Psoas muscle (tissue), 8 donors: ENCODE results near the gene CASKIN1. TPM values are rescaled to one million over a fixed set of nuclear protein-coding genes. Genes with fewer than 3 reads are reported as not detected.
A peak's percentile ranks its signal among the peaks of the same experiment; 100 is the strongest.

Experiments used
- ATAC-seq, 4 donors: fragments of 200-7000 bp; cut with Tn5 transposase; one replicate each; pipeline ENCODE4 v1.9.1; 2020; ENCODE audit warnings: moderate library complexity in 3 of 4, mild to moderate bottlenecking in 2 of 4
- DNase-seq, 2 donors: peaks; one replicate each; pipeline ENCODE4 v3.0.0-alpha.2; 2020
- H3K27ac ChIP-seq: fragments of 200-600 bp; one replicate; pipeline ENCODE4 v1.8.0; 2022
- H3K27me3 ChIP-seq, 3 donors: fragments of 200-600 bp in 1 of 3; one replicate each; pipeline versions ENCODE4 v1.6.1 to v1.8.0; 2013 to 2022; ENCODE audit warnings: low read length in 2 of 3, mild to moderate bottlenecking in 2 of 3, moderate library complexity in 1 of 3; ENCODE audit not compliant: insufficient read depth in 3 of 3
- H3K36me3 ChIP-seq, 2 donors: fragments of 200-600 bp in 1 of 2; one replicate each; pipeline versions ENCODE4 v1.6.1 to v1.8.0; 2013 to 2022; ENCODE audit warnings: low read depth in 1 of 2, mild to moderate bottlenecking in 1 of 2, moderate library complexity in 1 of 2; ENCODE audit not compliant: insufficient read depth in 1 of 2
- H3K4me1 ChIP-seq: fragments of 200-600 bp; one replicate; pipeline ENCODE4 v1.8.0; 2022
- H3K4me3 ChIP-seq: fragments of 200-600 bp; one replicate; pipeline ENCODE4 v1.8.0; 2022; ENCODE audit warnings: mild to moderate bottlenecking
- H3K9me3 ChIP-seq: fragments of 200-600 bp; one replicate; pipeline ENCODE4 v1.8.0; 2022
- CTCF ChIP-seq: fragments of 200-600 bp; IDR thresholded peaks from one replicate; pipeline ENCODE4 v1.8.0; 2022; ENCODE audit warnings: antibody characterized with exemption
- WGBS, 3 donors: extraction: QIAGEN DNeasy Blood & Tissue Kit; methylation state at CpG; one replicate each; pipeline versions ENCODE4 v1.1.6 to v1.1.7; 2013; 5-methylcytosine and 5-hydroxymethylcytosine counted together
- intact Hi-C, 2 donors: fragments of 100-400 bp; cut with DNase I; formaldehyde crosslinking; loops; one replicate each; pipeline versions ENCODE4 v1.11.0 to v1.14.2; 2022
- polyA plus RNA-seq, 3 donors: library from polyadenylated mRNA; stranded (reverse); fragments of 200-250 nt; gene quantifications; one replicate each; pipeline ENCODE4 v1.2.3, GENCODE V29; 2013
- total RNA-seq, 4 donors: library from RNA; stranded (reverse); fragmentation: NEBNext Ultra II Directional in 2 of 4; extraction: Animal tissue kit (Norgen Biotek cat#: 25700) in 2 of 4; gene quantifications; one replicate each; pipeline versions ENCODE4 v1.2.1 to v1.2.4, GENCODE V29; 2021 to 2023
- donor health status: healthy with polysubstance abuse.
- donor health status: DM: no; HTN: no; CAD: no; lungs with moderate emphysema.
- donor health status: Bipolar disorder and iron deficiency.
- donor health status: healthy.
- donor health status: DM: yes; HTN: yes; CAD: no.
- donor health status: DM: no; HTN: no; CAD: no.
- donor health status: DM: no; HTN: no; CAD: no.
- donor health status: DM: yes; HTN: yes; CAD: no.

CASKIN1 gene
- total and polyA plus RNA-seq, 7 donors, result 0.32 to 1.0 (median 0.63) TPM

GRCh38 chr16:2214719-2214968, 18.2 kb upstream of the CASKIN1 start, which contains the start of gene PGP:
PGP (minus strand) TSS chr16:2214840; CDS start chr16:2214777, 63 bp downstream.
- WGBS, 3 donors, result 0 to 1% (median 0%) methylated on average over 5 to 48 of the region's 48 CpGs
- no peak for DNase-seq
- H3K27ac ChIP-seq, result peak within 1 kb of the TSS; percentile 91
- H3K36me3 ChIP-seq, result peaks cover 0 to 3% of the 10 kb centered on the region in 2 donors
- ATAC-seq, result peak; percentile 68 to 81 (median 74)
- no peaks in the 10 kb centered on the region for H3K27me3 ChIP-seq
- TF ChIP-seq CTCF, result no peak
- peaks cover 41% of the 10 kb centered on the region for H3K4me1 ChIP-seq
- H3K9me3 ChIP-seq, result no peaks in the 10 kb centered on the region
- intact Hi-C loops, result no loop called here
- peak within 1 kb of the TSS; percentile 84 for H3K4me3 ChIP-seq

GRCh38 chr16:2213817-2214718, 17.7 kb upstream of the CASKIN1 start:
- 1% methylated on average over 51 to 98 of the region's 98 CpGs for WGBS, 3 donors
- peak overlapping the region; percentile 84 for H3K4me3 ChIP-seq
- intact Hi-C loops, result no loop called here
- H3K9me3 ChIP-seq, result no peaks in the 10 kb centered on the region
- H3K36me3 ChIP-seq, result peaks cover 0 to 9% of the 10 kb centered on the region in 2 donors
- no peaks in the 10 kb centered on the region for H3K27me3 ChIP-seq
- ATAC-seq (no peak), DNase-seq (no peak)
- no peak for TF ChIP-seq CTCF
- H3K27ac ChIP-seq, result peak overlapping the region; percentile 90
- H3K4me1 ChIP-seq, result peaks cover 41% of the 10 kb centered on the region

GRCh38 chr16:2212362-2213324, 16.2 kb upstream of the CASKIN1 start:
- peak; percentile 72 to 93 for DNase-seq
- peaks cover 0 to 23% of the 10 kb centered on the region in 2 donors for H3K36me3 ChIP-seq
- intact Hi-C loops, result no loop called here
- no peak for TF ChIP-seq CTCF
- peak overlapping the region; percentile 84 for H3K4me3 ChIP-seq
- H3K9me3 ChIP-seq, result no peaks in the 10 kb centered on the region
- no peaks in the 10 kb centered on the region for H3K27me3 ChIP-seq
- WGBS, 3 donors, result 25 to 40% (median 25%) methylated on average over 18 to 19 of the region's 19 CpGs
- ATAC-seq, result peak; percentile 59 to 70 (median 64)
- peaks cover 41% of the 10 kb centered on the region for H3K4me1 ChIP-seq
- peak overlapping the region; percentile 90 for H3K27ac ChIP-seq

- peaks cover 0 to 30% of the 10 kb centered on the region in 2 donors for H3K36me3 ChIP-seq
- H3K27me3 ChIP-seq, result no peaks in the 10 kb centered on the region
- intact Hi-C loops, result no loop called here
- WGBS, 3 donors, result 27 to 54% (median 30%) methylated on average over 11 of the region's 11 CpGs
- peak; percentile 7 to 53 (median 32) for ATAC-seq
- no peak for TF ChIP-seq CTCF
- DNase-seq, result peak in 1 of 2 donors; percentile 82
- H3K27ac ChIP-seq, result peak overlapping the region; percentile 90
- peaks cover 43% of the 10 kb centered on the region for H3K4me1 ChIP-seq
- H3K4me3 ChIP-seq, result no peak overlapping the region
- H3K9me3 ChIP-seq, result no peaks in the 10 kb centered on the region
These were observed 15.5 kb upstream of the CASKIN1 start for GRCh38 chr16:2211923-2212347.
